Measurements from ENCODE around the gene NFKB1.
A peak's percentile ranks its signal among the peaks of the same experiment; 100 is the strongest.
"Not testable (repeated sequence)": the region's sequence is repeated elsewhere in the genome, so short reads cannot be mapped to it uniquely, and the experiment has no call there.

The NFKB1 gene

GRCh38 chr4:102500696-102501446 is at the start of gene NFKB1:
Gene NFKB1 (plus strand): TSS chr4:102501359. CDS start chr4:102525519, 24,160 bp downstream.
- DNase-seq (ENCODE audit: low spot score): peak; percentile 60

GRCh38 chr4:102452854-102453253 is 48.3 kb upstream of the NFKB1 start:
- DNase-seq (ENCODE audit: low spot score): no peak

GRCh38 chr4:102453827-102454226 is 47.3 kb upstream of the NFKB1 start:
- DNase-seq (ENCODE audit: low spot score): no peak

GRCh38 chr4:102454268-102454667 is 46.9 kb upstream of the NFKB1 start:
- DNase-seq (ENCODE audit: low spot score): no peak

GRCh38 chr4:102454981-102455685 is 46.0 kb upstream of the NFKB1 start:
- DNase-seq (ENCODE audit: low spot score): no peak

GRCh38 chr4:102455750-102456149 is 45.4 kb upstream of the NFKB1 start:
- no peak for DNase-seq (ENCODE audit: low spot score)

GRCh38 chr4:102466298-102466697 is 34.9 kb upstream of the NFKB1 start:
- DNase-seq (ENCODE audit: low spot score): no peak

- no peak for DNase-seq (ENCODE audit: low spot score)
Measured at GRCh38 chr4:102469806-102470205, 31.4 kb upstream of the NFKB1 start.

GRCh38 chr4:102472441-102473013 is 28.6 kb upstream of the NFKB1 start:
- DNase-seq (ENCODE audit: low spot score): no peak

- DNase-seq (ENCODE audit: low spot score): no peak
Measured at GRCh38 chr4:102473476-102473875, 27.7 kb upstream of the NFKB1 start.

- DNase-seq (ENCODE audit: low spot score): no peak
Measured at GRCh38 chr4:102474736-102475504, 26.2 kb upstream of the NFKB1 start.

- DNase-seq (ENCODE audit: low spot score): peak; percentile 52
Measured at GRCh38 chr4:102477657-102478056, 23.5 kb upstream of the NFKB1 start.

GRCh38 chr4:102478186-102478585 is 23.0 kb upstream of the NFKB1 start:
- no peak for DNase-seq (ENCODE audit: low spot score)

GRCh38 chr4:102479832-102480231 is 21.3 kb upstream of the NFKB1 start:
- not testable (repeated sequence) for DNase-seq (ENCODE audit: low spot score)

GRCh38 chr4:102483120-102483519 is 18.0 kb upstream of the NFKB1 start:
- no peak for DNase-seq (ENCODE audit: low spot score)

GRCh38 chr4:102483990-102484692 is 17.0 kb upstream of the NFKB1 start:
- not testable (repeated sequence) for DNase-seq (ENCODE audit: low spot score)

GRCh38 chr4:102492531-102493241 is 8.5 kb upstream of the NFKB1 start:
- no peak for DNase-seq (ENCODE audit: low spot score)

- no peak for DNase-seq (ENCODE audit: low spot score)
Measured at GRCh38 chr4:102493257-102493656, 7.9 kb upstream of the NFKB1 start.

GRCh38 chr4:102493794-102494193 is 7.4 kb upstream of the NFKB1 start:
- no peak for DNase-seq (ENCODE audit: low spot score)

GRCh38 chr4:102494603-102495002 is 6.6 kb upstream of the NFKB1 start:
- DNase-seq (ENCODE audit: low spot score): no peak

GRCh38 chr4:102497986-102498385 is 3.2 kb upstream of the NFKB1 start:
- no peak for DNase-seq (ENCODE audit: low spot score)
